HG02840 (cell line): ENCODE measurements around the gene MGAT1.
A peak's percentile ranks its signal among the peaks of the same experiment; 100 is the strongest.
"Not testable (repeated sequence)": the region's sequence is repeated elsewhere in the genome, so short reads cannot be mapped to it uniquely, and the experiment has no call there.

Experiments
- ATAC-seq: cut with Tn5 transposase; IDR thresholded peaks from one replicate; pipeline ENCODE4 v1.9.1; 2021; ENCODE audit warnings: mild to moderate bottlenecking, moderate library complexity, moderate number of reproducible peaks; ENCODE audit not compliant: unreplicated experiment, low FRiP score

Gene MGAT1

DNA sequence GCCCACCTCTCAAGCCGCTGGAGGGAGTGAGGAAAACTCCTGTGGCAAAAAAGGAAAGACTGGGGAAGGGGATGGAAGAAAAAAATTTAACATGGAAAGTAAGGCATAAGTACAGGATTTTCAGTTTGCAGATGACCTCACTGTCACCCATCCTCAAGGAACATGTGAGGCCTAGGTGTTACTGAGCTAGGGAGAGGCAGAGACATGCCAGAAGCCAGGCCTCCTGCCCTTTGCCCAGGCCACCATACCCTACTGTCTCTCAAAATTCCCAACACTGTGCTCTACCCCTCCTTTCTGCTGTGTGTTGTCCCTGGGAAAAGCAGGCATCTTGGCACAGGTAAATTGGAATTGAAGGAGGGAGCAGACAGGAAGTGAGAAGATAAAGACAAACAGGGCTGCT, 4.4 kb upstream of the MGAT1 start:
- no peak for ATAC-seq

DNA sequence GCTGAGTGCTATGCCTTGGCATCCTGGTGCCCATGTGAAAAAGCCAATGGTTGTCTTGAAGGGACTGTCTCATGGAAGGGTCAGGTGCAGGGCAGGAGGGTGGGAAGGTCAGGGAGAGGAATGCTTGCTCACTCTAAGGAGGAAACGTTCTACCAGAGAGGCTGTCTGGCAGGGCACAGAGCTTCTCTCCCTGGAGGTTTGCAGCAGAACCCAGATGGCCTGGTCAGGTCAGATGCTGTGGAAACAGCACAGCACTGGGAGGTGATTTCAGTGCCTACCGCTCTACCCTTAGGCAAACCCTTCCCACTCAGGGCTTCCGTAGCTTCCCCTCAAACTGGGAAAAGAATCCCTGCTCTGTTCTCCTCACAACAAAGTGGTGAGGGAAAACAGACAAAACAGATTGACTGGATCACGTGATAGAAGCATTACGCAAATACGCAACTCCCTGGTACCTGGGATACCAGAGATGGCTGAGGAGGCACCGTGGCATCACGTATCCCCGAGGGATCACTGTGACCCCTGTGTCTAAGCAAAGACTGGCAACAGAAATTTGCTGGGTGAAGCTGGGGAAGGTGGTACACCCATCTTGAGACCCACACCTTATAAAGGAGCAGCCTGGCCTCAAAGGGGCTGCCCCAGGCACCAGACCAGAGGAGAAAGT, 3.9 kb upstream of the MGAT1 start:
- ATAC-seq, result no peak

- ATAC-seq, result peak; percentile 8
Observed at GRCh38 chr5:180804129-180804618, 1.6 kb upstream of the MGAT1 start.

DNA sequence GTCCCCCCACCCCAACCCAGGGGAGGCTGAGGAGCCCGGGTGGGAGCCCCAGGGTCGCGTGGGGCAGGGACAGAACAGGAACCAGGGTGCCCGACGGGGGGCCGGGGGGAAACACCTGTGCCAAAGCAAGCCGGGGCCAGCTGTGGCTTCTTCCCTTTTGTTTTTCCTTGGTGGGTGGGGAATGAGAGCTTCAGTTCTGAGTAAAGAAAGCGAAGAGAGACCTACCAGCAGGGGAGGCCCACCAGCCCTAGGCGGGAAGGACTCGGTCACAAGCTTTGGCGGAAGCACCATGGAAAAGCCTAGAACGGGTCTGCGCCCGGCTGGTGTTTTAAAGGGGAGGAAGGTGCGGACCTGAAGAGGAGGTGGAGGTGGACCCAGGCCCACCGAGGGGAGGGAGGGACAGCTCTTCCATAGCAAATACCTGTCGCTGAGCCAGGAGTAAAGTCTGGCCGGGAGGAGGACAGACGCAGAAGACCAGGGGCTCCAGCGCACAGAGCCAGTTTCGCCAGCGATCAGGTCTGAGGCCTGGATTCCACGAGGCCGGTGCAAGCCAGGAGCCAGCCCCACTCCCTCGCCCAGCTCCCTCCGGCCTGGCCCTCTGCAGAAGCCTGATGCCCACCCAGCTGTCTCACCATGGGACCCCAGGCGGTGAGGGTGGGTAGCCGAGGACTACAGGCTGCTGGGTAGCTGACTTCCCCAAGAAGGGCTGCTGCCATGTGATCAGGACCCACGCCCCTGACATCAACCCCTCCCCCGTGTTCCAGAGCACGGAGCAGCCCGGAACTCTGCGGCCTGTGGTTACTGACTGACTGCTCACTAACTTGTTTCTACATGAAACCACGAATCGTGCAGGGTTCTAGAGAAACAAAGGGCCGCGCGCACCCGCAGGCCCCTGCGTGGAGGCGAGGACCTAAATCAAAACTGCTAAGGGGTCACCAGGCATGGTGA, 849 bp upstream of the MGAT1 start:
- peak; percentile 60 for ATAC-seq

DNA sequence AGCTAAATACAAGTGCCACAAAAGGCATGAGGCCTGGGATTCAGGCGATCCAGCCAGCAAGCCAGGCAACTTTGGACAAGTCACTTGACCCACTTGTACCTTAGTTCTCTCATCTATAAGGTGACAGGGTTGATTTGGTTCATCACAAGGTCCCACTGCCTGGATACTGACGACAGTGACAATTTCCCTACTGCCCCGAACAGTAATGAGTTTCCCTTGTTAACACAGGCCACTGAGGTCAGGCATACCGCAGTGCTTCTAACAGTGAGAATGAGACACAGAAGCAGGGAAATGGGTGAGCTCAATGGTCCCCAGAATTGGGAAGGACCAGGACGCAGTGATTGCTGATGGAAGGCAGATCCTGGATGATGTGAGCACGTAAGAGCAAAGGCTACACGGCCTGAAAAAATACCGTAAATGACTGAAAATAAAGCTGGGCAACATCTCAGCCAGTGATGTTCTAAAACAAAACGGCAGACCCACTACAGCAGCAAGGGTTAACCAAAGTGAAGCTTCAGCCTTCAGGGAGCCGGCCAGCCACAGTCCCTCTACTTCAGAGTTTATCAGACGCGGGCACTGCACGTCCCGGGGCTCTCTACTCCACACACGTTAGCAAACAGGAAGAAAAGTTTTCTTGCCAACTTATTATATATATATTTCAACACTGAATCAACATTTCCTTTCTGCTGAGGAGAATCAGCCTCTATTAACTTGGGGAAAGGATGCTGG, 846 bp downstream of the MGAT1 start:
- ATAC-seq, result no peak

DNA sequence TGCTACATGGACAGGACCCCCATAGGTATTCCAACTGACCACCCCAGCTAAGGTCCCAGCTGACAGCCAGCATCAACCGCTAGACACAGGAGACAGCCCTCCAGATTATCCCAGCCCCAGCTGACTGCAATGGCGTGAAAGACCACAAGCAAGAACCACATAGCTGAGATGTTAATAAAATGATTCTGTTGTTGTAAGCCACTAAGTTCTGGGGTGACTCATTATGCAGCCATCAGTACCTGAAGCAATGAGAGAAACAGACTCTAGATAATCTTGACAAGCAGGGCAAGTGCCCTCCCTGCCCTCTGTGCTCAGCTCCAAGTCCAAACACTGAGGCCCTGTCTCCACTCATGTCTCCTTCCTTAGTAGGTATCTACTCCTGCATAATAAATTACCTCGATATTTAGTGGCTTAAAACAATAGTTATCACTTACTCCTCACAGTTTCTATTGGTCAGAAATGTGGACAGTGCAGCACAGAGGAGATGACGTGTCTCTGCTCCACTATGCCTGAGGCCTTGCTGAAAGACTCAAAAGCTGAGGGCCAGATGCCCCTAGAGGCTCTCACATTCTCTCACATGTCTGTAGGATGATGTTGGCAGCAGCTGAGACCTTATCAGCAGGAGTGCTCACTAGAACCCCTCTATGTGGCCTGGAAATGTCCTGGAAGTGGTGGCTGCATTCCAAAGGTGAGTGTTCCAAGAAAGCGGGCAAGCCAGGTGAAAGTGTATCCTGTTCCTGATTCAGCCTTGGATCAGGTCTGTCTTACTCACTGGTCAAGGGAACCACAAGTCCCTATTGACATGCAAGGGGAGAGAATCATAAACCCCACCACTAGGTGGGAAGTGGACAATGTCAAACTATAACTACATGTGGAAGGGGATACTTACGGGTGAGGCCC, 2.5 kb downstream of the MGAT1 start:
- ATAC-seq, result no peak

DNA sequence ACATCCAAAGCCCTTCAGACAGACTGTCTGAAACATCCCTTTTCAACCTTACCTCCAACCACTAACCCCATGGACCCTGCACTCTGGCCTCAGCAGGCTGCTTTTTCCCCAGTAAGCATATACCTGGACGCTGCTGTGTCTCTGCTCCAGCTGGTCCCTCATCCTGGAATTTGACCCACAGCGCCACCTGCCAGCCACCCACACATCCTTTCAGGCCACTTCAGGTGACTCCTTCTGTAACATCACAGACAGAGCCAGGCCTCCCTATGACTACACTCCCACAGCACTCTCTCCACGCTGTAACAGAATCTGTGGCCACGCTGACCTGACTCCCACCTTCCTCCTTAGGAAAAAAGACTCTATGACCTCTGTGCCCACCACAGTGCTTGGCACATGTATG, 3.4 kb downstream of the MGAT1 start:
- no peak for ATAC-seq

- no peak for ATAC-seq
Observed at GRCh38 chr5:180798193-180798592, 4.4 kb downstream of the MGAT1 start.

- no peak for ATAC-seq
Observed at GRCh38 chr5:180797256-180798192, 5.1 kb downstream of the MGAT1 start.

DNA sequence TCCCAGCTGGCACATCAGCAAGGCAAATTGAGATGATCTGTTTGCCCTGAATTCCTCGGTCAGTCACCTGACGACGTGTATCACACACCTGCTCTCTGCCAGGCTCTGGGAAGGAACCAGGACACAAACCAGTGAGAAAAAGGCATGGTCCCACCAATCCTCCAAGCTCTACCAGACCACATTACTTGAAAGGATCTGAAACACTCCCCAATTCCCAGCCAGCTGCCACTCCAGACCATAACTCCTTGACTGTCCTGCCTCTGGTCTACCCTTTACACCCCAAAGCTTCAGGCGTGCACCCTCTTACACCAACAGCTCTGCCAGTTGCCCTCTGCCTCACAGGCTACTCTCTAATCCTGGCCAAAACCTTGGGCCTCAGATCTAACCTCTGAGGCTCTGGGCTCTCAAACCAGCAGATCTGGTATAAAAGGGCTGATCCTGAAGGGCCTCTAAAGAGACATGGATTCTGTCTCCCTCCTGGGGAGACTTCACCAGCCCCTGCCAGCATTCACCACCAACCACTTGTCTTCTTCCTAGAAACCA, 6.8 kb downstream of the MGAT1 start:
- ATAC-seq, result no peak

DNA sequence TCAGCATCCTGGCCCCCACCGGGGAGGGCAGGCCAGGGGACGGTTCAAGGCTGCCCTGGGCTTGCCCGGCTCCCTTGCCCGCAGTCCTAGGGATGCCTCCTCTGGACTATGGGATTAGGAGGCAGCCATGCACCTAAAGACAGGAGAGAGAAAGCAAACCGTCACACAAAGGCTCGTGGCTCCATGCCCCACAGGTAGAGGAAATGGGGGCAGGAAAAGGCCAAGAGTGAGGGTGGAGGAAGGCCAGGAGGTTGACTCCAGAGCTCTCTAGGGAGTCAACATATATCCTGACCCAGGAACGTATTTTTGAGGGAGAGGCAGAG, 9.7 kb downstream of the MGAT1 start:
- ATAC-seq, result no peak

- no peak for ATAC-seq
Observed at GRCh38 chr5:180792287-180792964, 10.2 kb downstream of the MGAT1 start.

DNA sequence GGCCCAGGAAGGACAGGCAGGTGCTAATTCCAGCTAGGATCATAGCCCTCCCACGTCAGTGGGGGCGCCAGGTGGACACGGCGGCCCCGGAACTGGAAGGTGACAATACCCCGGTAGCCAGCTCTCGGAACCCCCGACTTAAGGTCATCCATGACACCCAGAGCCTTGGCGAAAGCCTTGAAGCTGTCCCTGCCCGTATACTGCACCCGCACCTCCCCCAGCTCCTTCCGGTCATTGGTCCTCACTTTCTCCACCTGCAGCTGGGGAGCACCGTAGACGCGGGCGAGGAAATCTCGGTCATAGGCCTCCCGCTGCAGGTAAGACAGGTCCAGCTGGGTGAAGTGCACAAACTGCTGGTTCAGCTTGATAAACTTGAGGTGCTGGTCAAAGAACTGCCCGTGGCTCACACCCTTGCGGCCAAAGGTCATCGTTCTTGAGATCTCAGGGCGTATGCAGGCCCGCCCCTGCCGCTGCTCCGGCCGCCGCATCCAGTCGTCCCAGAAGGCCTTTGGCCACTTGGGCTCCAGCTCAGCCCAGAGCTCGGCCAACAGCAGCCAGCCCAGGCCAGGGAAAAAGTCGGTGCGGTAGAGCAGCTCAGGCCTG, 10.9 kb downstream of the MGAT1 start:
- no peak for ATAC-seq

GRCh38 chr5:180790524-180790923, 12.1 kb downstream of the MGAT1 start:
- ATAC-seq, result no peak

GRCh38 chr5:180790020-180790419, 12.6 kb downstream of the MGAT1 start:
- no peak for ATAC-seq

GRCh38 chr5:180788651-180789410, 13.8 kb downstream of the MGAT1 start:
- ATAC-seq, result not testable (repeated sequence)
